Measurements from ENCODE around the gene GBGT1.
"Not testable (repeated sequence)": the region's sequence is repeated elsewhere in the genome, so short reads cannot be mapped to it uniquely, and the experiment has no call there.

The GBGT1 gene

GRCh38 chr9:133163504-133164172 is at the start of gene GBGT1:
GBGT1 (minus strand) TSS chr9:133163914; CDS start chr9:133162412, 1,502 bp downstream.
- DNase-seq, result peak; percentile 47 to 59

GRCh38 chr9:133210609-133211008 is 46.9 kb upstream of the GBGT1 start:
- peak in 1 of 2 experiments; percentile 8 for DNase-seq

- no peak for DNase-seq
These were observed 46.5 kb upstream of the GBGT1 start for GRCh38 chr9:133210202-133210532.

- DNase-seq, result not testable (repeated sequence)
These were observed 45.9 kb upstream of the GBGT1 start for GRCh38 chr9:133209327-133210201.

- not testable (repeated sequence) for DNase-seq
These were observed 45.2 kb upstream of the GBGT1 start, which contains the start of gene OBP2B for GRCh38 chr9:133208880-133209300. OBP2B (minus strand) TSS chr9:133209250; CDS start chr9:133209199, 51 bp downstream.

- DNase-seq, result not testable (repeated sequence)
These were observed 44.6 kb upstream of the GBGT1 start for GRCh38 chr9:133208171-133208879.

GRCh38 chr9:133207540-133208170 is 43.9 kb upstream of the GBGT1 start:
- no peak for DNase-seq

GRCh38 chr9:133207021-133207531 is 43.4 kb upstream of the GBGT1 start:
- DNase-seq, result no peak

GRCh38 chr9:133205996-133206931 is 42.5 kb upstream of the GBGT1 start:
- DNase-seq, result peak in 1 of 2 experiments; percentile 6

GRCh38 chr9:133205481-133205887 is 41.8 kb upstream of the GBGT1 start:
- peak in 1 of 2 experiments; percentile 2 for DNase-seq

GRCh38 chr9:133204993-133205336 is 41.3 kb upstream of the GBGT1 start:
- DNase-seq, result peak in 1 of 2 experiments; percentile 4

GRCh38 chr9:133204335-133204992 is 40.8 kb upstream of the GBGT1 start:
- peak in 1 of 2 experiments; percentile 2 for DNase-seq

GRCh38 chr9:133203506-133204075 is 39.9 kb upstream of the GBGT1 start:
- peak in 1 of 2 experiments; percentile 1 for DNase-seq

- no peak for DNase-seq
These were observed 39.2 kb upstream of the GBGT1 start for GRCh38 chr9:133202688-133203453.

- DNase-seq, result no peak
These were observed 38.4 kb upstream of the GBGT1 start for GRCh38 chr9:133202145-133202513.

- DNase-seq, result no peak
These were observed 37.9 kb upstream of the GBGT1 start for GRCh38 chr9:133201424-133202144.

- DNase-seq, result no peak
These were observed 36.9 kb upstream of the GBGT1 start for GRCh38 chr9:133200631-133201030.

GRCh38 chr9:133199648-133200321 is 36.1 kb upstream of the GBGT1 start:
- DNase-seq, result peak; percentile 70 to 78

Measured in activated T-cell treated with anti-CD3 and anti-CD28 coated beads, Interleukin-2, amount 50 U/mL, for 48 hours (primary cell).